ENCODE measurements around the gene DLG2.

Gene DLG2

DNA sequence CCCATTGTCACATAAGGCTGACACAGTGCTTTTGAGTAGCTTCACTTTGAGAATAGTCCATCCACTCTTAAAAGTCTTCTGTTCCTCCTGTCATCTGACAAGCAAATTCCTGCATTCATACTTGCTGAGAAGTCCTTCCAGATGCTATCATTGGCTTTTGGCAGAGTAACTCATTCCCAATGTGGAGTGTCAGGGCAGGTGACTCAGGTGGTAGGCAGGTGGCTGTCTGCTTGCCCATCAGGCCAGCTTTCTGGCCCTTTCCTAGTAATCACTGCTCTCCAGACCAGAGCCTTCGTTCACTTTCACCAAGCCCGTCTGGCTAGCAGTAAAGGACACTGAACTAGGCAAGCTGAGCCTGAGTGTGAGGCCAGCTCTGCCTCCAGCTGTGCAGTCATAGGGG, 2178.5 kb downstream of the DLG2 start:
- TF ChIP-seq FOXP2 (optimal IDR thresholded peaks at IDR 0.05; ENCODE audit: borderline replicate concordance, extremely low read depth, extremely low read length, insufficient read depth), result no peak
- TF ChIP-seq POLR2AphosphoS5 (IDR thresholded peaks at IDR 0.05; ENCODE audit: low read depth, low read length), result no peak
- no peak for TF ChIP-seq TAF1 (IDR thresholded peaks at IDR 0.05; ENCODE audit: borderline replicate concordance, insufficient read depth, low read length)
- TF ChIP-seq, protein P1, sequence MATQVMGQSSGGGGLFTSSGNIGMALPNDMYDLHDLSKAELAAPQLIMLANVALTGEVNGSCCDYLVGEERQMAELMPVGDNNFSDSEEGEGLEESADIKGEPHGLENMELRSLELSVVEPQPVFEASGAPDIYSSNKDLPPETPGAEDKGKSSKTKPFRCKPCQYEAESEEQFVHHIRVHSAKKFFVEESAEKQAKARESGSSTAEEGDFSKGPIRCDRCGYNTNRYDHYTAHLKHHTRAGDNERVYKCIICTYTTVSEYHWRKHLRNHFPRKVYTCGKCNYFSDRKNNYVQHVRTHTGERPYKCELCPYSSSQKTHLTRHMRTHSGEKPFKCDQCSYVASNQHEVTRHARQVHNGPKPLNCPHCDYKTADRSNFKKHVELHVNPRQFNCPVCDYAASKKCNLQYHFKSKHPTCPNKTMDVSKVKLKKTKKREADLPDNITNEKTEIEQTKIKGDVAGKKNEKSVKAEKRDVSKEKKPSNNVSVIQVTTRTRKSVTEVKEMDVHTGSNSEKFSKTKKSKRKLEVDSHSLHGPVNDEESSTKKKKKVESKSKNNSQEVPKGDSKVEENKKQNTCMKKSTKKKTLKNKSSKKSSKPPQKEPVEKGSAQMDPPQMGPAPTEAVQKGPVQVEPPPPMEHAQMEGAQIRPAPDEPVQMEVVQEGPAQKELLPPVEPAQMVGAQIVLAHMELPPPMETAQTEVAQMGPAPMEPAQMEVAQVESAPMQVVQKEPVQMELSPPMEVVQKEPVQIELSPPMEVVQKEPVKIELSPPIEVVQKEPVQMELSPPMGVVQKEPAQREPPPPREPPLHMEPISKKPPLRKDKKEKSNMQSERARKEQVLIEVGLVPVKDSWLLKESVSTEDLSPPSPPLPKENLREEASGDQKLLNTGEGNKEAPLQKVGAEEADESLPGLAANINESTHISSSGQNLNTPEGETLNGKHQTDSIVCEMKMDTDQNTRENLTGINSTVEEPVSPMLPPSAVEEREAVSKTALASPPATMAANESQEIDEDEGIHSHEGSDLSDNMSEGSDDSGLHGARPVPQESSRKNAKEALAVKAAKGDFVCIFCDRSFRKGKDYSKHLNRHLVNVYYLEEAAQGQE (IDR thresholded peaks at IDR 0.05; ENCODE audit: insufficient read depth in 1 of 2, low read depth in 2 of 2, low read length in 2 of 2), result no peak
- no peak for TF ChIP-seq SIN3A (IDR thresholded peaks at IDR 0.05; ENCODE audit: borderline replicate concordance, insufficient read depth, low read length)

DNA sequence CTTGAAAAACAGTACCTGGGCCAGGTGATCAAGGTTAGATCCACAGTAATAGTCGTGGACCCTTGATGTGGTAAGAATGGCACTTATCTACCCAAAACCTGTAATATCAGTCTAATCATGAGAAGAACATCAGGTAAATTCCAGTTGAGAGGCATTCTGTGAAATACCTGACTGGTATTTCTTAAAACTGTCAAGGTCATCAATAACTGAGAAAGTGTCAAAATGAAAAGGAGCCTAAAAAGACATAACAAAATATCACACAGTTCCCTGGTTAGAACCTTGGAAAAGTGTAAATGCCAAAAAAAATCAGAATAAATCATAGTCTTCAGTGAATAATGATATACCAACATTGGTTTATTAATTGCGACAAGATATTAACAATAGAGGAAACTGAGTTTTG, 2185.5 kb downstream of the DLG2 start:
- TF ChIP-seq POLR2AphosphoS5 (IDR thresholded peaks at IDR 0.05; ENCODE audit: low read depth, low read length) (no peak), TAF1 (IDR thresholded peaks at IDR 0.05; ENCODE audit: borderline replicate concordance, insufficient read depth, low read length) (no peak), SIN3A (IDR thresholded peaks at IDR 0.05; ENCODE audit: borderline replicate concordance, insufficient read depth, low read length) (no peak), FOXP2 (optimal IDR thresholded peaks at IDR 0.05; ENCODE audit: borderline replicate concordance, extremely low read depth, extremely low read length, insufficient read depth) (no peak)
- TF ChIP-seq, protein P1 (IDR thresholded peaks at IDR 0.05; ENCODE audit: insufficient read depth in 1 of 2, low read depth in 2 of 2, low read length in 2 of 2), result no peak

DNA sequence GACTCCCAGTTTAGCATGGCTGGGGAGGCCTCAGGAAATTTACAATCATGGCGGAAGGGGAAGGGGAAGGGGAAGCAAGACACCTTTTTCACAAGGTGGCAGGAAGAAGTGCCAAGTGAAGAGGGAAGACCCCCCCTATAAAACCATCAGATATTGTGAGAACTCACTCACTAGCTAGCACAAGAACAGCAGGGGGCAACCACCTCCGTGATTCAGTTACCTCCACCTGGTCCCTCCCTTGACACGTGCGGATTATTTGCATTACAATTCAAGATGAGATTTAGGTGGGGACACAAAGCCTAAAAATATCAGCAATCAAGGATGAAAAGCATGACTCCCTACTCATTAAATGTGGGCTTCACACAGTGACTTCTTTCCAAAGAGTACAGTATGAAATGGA, 2186.0 kb downstream of the DLG2 start:
- TF ChIP-seq SIN3A (IDR thresholded peaks at IDR 0.05; ENCODE audit: borderline replicate concordance, insufficient read depth, low read length), result no peak
- no peak for TF ChIP-seq TAF1 (IDR thresholded peaks at IDR 0.05; ENCODE audit: borderline replicate concordance, insufficient read depth, low read length)
- TF ChIP-seq FOXP2 (optimal IDR thresholded peaks at IDR 0.05; ENCODE audit: borderline replicate concordance, extremely low read depth, extremely low read length, insufficient read depth), result no peak
- TF ChIP-seq, protein P1 (IDR thresholded peaks at IDR 0.05; ENCODE audit: insufficient read depth in 1 of 2, low read depth in 2 of 2, low read length in 2 of 2), result no peak
- no peak for TF ChIP-seq POLR2AphosphoS5 (IDR thresholded peaks at IDR 0.05; ENCODE audit: low read depth, low read length)

DNA sequence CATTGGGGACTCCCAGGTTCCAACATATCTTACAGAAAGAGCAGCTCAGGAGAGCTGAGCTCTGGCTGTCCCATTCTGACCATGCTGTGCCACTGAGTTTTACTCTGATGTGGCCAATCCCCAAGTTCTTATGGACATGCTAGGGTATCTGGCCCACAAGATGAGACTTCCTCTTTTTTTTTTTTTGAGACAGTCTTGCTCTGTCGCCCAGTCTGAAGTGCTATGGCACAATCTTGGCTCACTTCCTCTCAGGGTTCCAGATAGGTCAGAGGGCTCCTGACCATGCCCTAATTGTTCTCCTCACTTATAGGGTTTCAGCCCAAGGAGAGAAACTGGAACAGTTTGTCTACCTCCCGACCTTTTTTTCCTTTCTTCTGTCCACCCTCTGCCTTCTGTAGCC, 2188.7 kb downstream of the DLG2 start:
- no peak for TF ChIP-seq POLR2AphosphoS5 (IDR thresholded peaks at IDR 0.05; ENCODE audit: low read depth, low read length)
- TF ChIP-seq TAF1 (IDR thresholded peaks at IDR 0.05; ENCODE audit: borderline replicate concordance, insufficient read depth, low read length), result no peak
- no peak for TF ChIP-seq FOXP2 (optimal IDR thresholded peaks at IDR 0.05; ENCODE audit: borderline replicate concordance, extremely low read depth, extremely low read length, insufficient read depth)

DNA sequence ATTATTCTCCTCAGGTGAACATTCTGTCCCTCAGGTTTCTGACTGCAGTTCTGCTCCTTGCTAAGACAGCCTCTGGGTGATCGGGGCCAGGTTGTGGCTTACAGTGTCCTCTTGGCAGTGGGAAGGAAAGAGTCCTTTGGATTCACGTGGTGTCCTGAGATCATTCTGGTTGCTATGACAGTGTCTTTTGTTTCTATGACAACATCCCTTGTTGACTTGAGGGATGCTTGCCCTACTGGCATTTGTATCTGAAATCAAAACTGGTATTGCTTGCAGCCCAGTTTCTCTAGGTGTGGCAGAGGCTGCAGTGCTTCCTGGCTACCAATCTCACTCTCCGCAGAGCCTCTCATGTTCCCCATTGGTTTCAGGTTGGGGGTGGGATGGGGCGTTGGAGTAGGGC, 2189.2 kb downstream of the DLG2 start:
- TF ChIP-seq FOXP2 (optimal IDR thresholded peaks at IDR 0.05; ENCODE audit: borderline replicate concordance, extremely low read depth, extremely low read length, insufficient read depth), result no peak
- no peak for TF ChIP-seq POLR2AphosphoS5 (IDR thresholded peaks at IDR 0.05; ENCODE audit: low read depth, low read length)
- TF ChIP-seq, protein P1 (IDR thresholded peaks at IDR 0.05; ENCODE audit: insufficient read depth in 1 of 2, low read depth in 2 of 2, low read length in 2 of 2), result no peak
- TF ChIP-seq SIN3A (IDR thresholded peaks at IDR 0.05; ENCODE audit: borderline replicate concordance, insufficient read depth, low read length), result no peak
- TF ChIP-seq TAF1 (IDR thresholded peaks at IDR 0.05; ENCODE audit: borderline replicate concordance, insufficient read depth, low read length), result no peak
